Liver (tissue), 3 donors: ENCODE measurements around the gene IQCE.

Source experiments
- ATF3 ChIP-seq: IDR thresholded peaks from 2 replicates; pipeline ENCODE4 v1.6.1; 2016; ENCODE audit warnings: antibody characterized with exemption
- CTCF ChIP-seq: fragments of 150-350 bp; IDR thresholded peaks from 2 replicates; pipeline ENCODE4 v1.5.1; 2017; ENCODE audit warnings: improper control_type of control experiment, low read depth, low read length; ENCODE audit not compliant: missing input control
- EGR1 ChIP-seq, 2 donors: IDR thresholded peaks; 2 replicates each; pipeline ENCODE4 v1.6.1; 2016 to 2018; ENCODE audit warnings: antibody characterized with exemption in 2 of 2, low read depth in 2 of 2
- GABPA ChIP-seq, 2 donors: IDR thresholded peaks in 1 of 2; conservative IDR thresholded peaks in 1 of 2; 2 replicates each; pipeline ENCODE4 v1.6.1; 2016; ENCODE audit warnings: antibody characterized with exemption in 2 of 2, mild to moderate bottlenecking in 1 of 2, moderate library complexity in 1 of 2
- JUND ChIP-seq, 2 donors: IDR thresholded peaks; 2 replicates each; pipeline ENCODE4 v1.6.1; 2016; ENCODE audit warnings: antibody characterized with exemption in 2 of 2
- MAX ChIP-seq: IDR thresholded peaks from 2 replicates; pipeline ENCODE4 v1.6.1; 2016; ENCODE audit warnings: antibody characterized with exemption
- NR2F2 ChIP-seq: IDR thresholded peaks from 2 replicates; pipeline ENCODE4 v1.6.1; 2016; ENCODE audit warnings: antibody characterized with exemption
- REST ChIP-seq: IDR thresholded peaks from 2 replicates; pipeline ENCODE4 v1.6.1; 2016; ENCODE audit warnings: antibody characterized with exemption, mild to moderate bottlenecking
- RXRA ChIP-seq, 2 donors: IDR thresholded peaks; 2 replicates each; pipeline ENCODE4 v1.6.1; 2017 to 2018; ENCODE audit warnings: antibody characterized with exemption in 2 of 2, mild to moderate bottlenecking in 1 of 2
- SP1 ChIP-seq: IDR thresholded peaks from 2 replicates; pipeline ENCODE4 v1.6.1; 2018; ENCODE audit warnings: antibody characterized with exemption, mild to moderate bottlenecking
- TAF1 ChIP-seq: conservative IDR thresholded peaks from 2 replicates; pipeline ENCODE4 v1.6.1; 2016; ENCODE audit warnings: antibody characterized with exemption, mild to moderate bottlenecking
- YY1 ChIP-seq: IDR thresholded peaks from 2 replicates; pipeline ENCODE4 v1.6.1; 2016; ENCODE audit warnings: antibody characterized with exemption, mild to moderate bottlenecking
- donor health status: healthy.
- donor health status: healthy.

- TF ChIP-seq CTCF, result no peak
- no peak for TF ChIP-seq GABPA (IDR thresholded peaks at IDR 0.05 in 1 of 2, conservative IDR thresholded peaks at IDR 0.05 in 1 of 2)
- no peak for TF ChIP-seq SP1
- no peak for TF ChIP-seq MAX
- TF ChIP-seq ATF3, result no peak
- TF ChIP-seq TAF1, result no peak
- TF ChIP-seq REST, result no peak
- peak in 1 of 2 donors; percentile 40 for TF ChIP-seq JUND (IDR thresholded peaks at IDR 0.05)
- no peak for TF ChIP-seq EGR1 (IDR thresholded peaks at IDR 0.05; ENCODE audit: low read depth in 2 of 2)
- no peak for TF ChIP-seq NR2F2
- no peak for TF ChIP-seq RXRA (IDR thresholded peaks at IDR 0.05)
- no peak for TF ChIP-seq YY1
Observed at GRCh38 chr7:2523941-2524807, 34.6 kb upstream of the IQCE start.
